K562 (cell line): ENCODE data around the gene PI4KA. TPM values are rescaled to one million over a fixed set of nuclear protein-coding genes. Genes with fewer than 3 reads are reported as not detected.

Experiments
- BRD4 ChIP-seq: fragments of 200-600 bp; sonication (generic); IDR thresholded peaks from 2 replicates; pipeline ENCODE4 v1.6.1; 2017; ENCODE audit warnings: inconsistent platforms
- BRF2 ChIP-seq: IDR thresholded peaks from 3 replicates; pipeline ENCODE4 v1.6.1; 2011; ENCODE audit warnings: borderline replicate concordance, mild to moderate bottlenecking; ENCODE audit not compliant: insufficient read length, insufficient read depth
- CHD2 ChIP-seq: IDR thresholded peaks from 2 replicates; pipeline ENCODE4 v1.6.1; 2011; ENCODE audit warnings: low read depth, low read length
- CLOCK ChIP-seq: fragments of 250-450 bp; sonication (Bioruptor Pico); IDR thresholded peaks from 2 replicates; pipeline ENCODE4 v1.4.0; 2020; ENCODE audit warnings: mild to moderate bottlenecking, moderate library complexity, borderline replicate concordance
- GTF2A2 ChIP-seq: IDR thresholded peaks from 2 replicates; pipeline ENCODE4 v1.6.1; 2016; ENCODE audit warnings: mild to moderate bottlenecking, missing genetic modification characterization, missing compliant biosample characterization
- MLX ChIP-seq, 2 experiments: fragments of 450-650 bp in 1 of 2; sonication (generic) in 1 of 2; formaldehyde crosslinking; conservative IDR thresholded peaks; 2 replicates each; pipeline versions ENCODE4 v1.4.0 to v1.8.1; 2020 to 2022; ENCODE audit warnings: mild to moderate bottlenecking in 1 of 2, missing genetic modification reagents in 1 of 2
- MNT ChIP-seq, 2 experiments: fragments of 450-650 bp; conservative IDR thresholded peaks; 2 replicates each; pipeline ENCODE4 v1.6.1; 2017; ENCODE audit warnings: mild to moderate bottlenecking in 2 of 2, moderate library complexity in 2 of 2
- NCOA4 ChIP-seq: fragments of 450-650 bp; IDR thresholded peaks from 2 replicates; pipeline ENCODE4 v1.6.1; 2018; ENCODE audit warnings: mild to moderate bottlenecking; ENCODE audit not compliant: partially characterized antibody
- NELFE ChIP-seq: IDR thresholded peaks from 2 replicates; pipeline ENCODE4 v1.6.1; 2011; ENCODE audit warnings: mild to moderate bottlenecking; ENCODE audit not compliant: insufficient read depth, insufficient read length
- RFX7 ChIP-seq: fragments of 250-450 bp; sonication (Bioruptor Pico); IDR thresholded peaks from 2 replicates; pipeline ENCODE4 v1.5.1; 2021; ENCODE audit warnings: mild to moderate bottlenecking
- SOX6 ChIP-seq: fragments of 450-650 bp; IDR thresholded peaks from 2 replicates; pipeline ENCODE4 v1.6.1; 2014; ENCODE audit warnings: mild to moderate bottlenecking
- SRSF7 ChIP-seq: fragments of 200-400 bp; formaldehyde crosslinking; optimal IDR thresholded peaks from 2 replicates; pipeline ENCODE3; 2017; ENCODE audit warnings: mild to moderate bottlenecking, low read depth, low read length
- WHSC1 ChIP-seq: IDR thresholded peaks from one replicate; pipeline ENCODE4 v1.6.1; 2012; ENCODE audit warnings: low read length, control low read depth, inconsistent platforms
- ZNF324 ChIP-seq: fragments of 250-450 bp; sonication (Bioruptor Pico); IDR thresholded peaks from 2 replicates; pipeline ENCODE4 v1.4.0; 2020; ENCODE audit warnings: mild to moderate bottlenecking
- ZNF518B ChIP-seq: fragments of 250-450 bp; sonication (Bioruptor Pico); IDR thresholded peaks from 2 replicates; pipeline ENCODE4 v1.5.0; 2021; ENCODE audit warnings: mild to moderate bottlenecking, moderate library complexity
- ZNF589 ChIP-seq: fragments of 200-800 bp; sonication (Bioruptor generic); IDR thresholded peaks from 2 replicates; pipeline ENCODE4 v1.6.1; 2016; ENCODE audit warnings: low read depth, missing genetic modification characterization, missing compliant biosample characterization
- ZNF77 ChIP-seq: fragments of 250-450 bp; sonication (Bioruptor Pico); IDR thresholded peaks from 2 replicates; pipeline ENCODE4 v1.5.0; 2020
- polyA plus RNA-seq, 8 experiments: library from polyadenylated mRNA; depleted of rRNA in 4 of 8; stranded (reverse) in 5 of 8; unstranded in 3 of 8; fragments of >200 nt; fragmentation: Nextera tagmentation in 2 of 8; fragmentation: Illumina TruSeq in 1 of 8; extraction: Ambion mirVana in 2 of 8; extraction: Trizol in 1 of 8; gene quantifications; 2 replicates each; pipeline versions ENCODE4 v1.2.1 to v1.2.3, GENCODE V29; 2011 to 2014; ENCODE audit warnings: inconsistent platforms in 1 of 8, missing spikeins in 1 of 8
- total RNA-seq, 7 experiments: library from RNA; depleted of rRNA in 6 of 7; stranded (reverse); fragments of >200 nt in 6 of 7; fragmentation: Illumina TruSeq in 2 of 7; extraction: Trizol in 2 of 7; gene quantifications; 2 replicates each; pipeline versions ENCODE4 v1.2.1 to v1.2.3, GENCODE V29; 2011 to 2021; ENCODE audit warnings: low replicate concordance in 1 of 7

The PI4KA gene
- total and polyA plus RNA-seq, 9 of the 15 experiments (the other 6 are each of a cell fraction or from before 2014, with no cell fraction given): 7.3 to 187 (median 84.7) TPM

GRCh38 chr22:20840646-20841371 is 17.8 kb downstream of the PI4KA start (continued):
- no peak for TF ChIP-seq CLOCK
- peak; percentile 63 for TF ChIP-seq SOX6
- no peak for TF ChIP-seq ZNF589 (CRISPR knock-in tag)
- no peak for TF ChIP-seq MLX (CRISPR knock-in tag; conservative IDR thresholded peaks at IDR 0.05)
- no peak for TF ChIP-seq SRSF7
- TF ChIP-seq WHSC1: no peak
- 0 out of 2 replicates have a peak, but pooled peaks have one; percentile 17 for TF ChIP-seq ZNF324 (CRISPR knock-in tag)
- no peak for TF ChIP-seq GTF2A2 (tag)
- no peak for TF ChIP-seq ZNF518B
- no peak for TF ChIP-seq MNT (conservative IDR thresholded peaks at IDR 0.05)
- TF ChIP-seq NCOA4: no peak
- TF ChIP-seq RFX7 (CRISPR knock-in tag): no peak
- no peak for TF ChIP-seq BRD4
- no peak for TF ChIP-seq ZNF77 (CRISPR knock-in tag)
- no peak for TF ChIP-seq CHD2
- TF ChIP-seq NELFE: no peak
- TF ChIP-seq BRF2: no peak
